Endothelial cell of umbilical vein (primary cell): Measurements from ENCODE around the gene MYBPC1. TPM values are rescaled to one million over a fixed set of nuclear protein-coding genes. Genes with fewer than 3 reads are reported as not detected.

Experiments
- BruUV-seq: library from RNA; stranded (reverse); fragments of 400-500 nt; replicated peaks from 2 replicates; lab custom pipeline; 2021; lab: Mats Ljungman, UMichigan
- CTCF ChIA-PET: fragments of 300-600, 350-600 bp; sonication (Branson Sonifier 250); formaldehyde crosslinking; loops from one replicate; lab custom pipeline; 2021; ENCODE audit warnings: antibody characterized with exemption, inconsistent platforms; lab: Charles Lee
- POLR2A ChIA-PET: fragments of 300-600, 350-600 bp; sonication (Branson Sonifier 250); formaldehyde crosslinking; loops from one replicate; lab custom pipeline; 2021; ENCODE audit warnings: antibody characterized with exemption, inconsistent platforms; lab: Charles Lee
- DNase-seq: peaks from one replicate; pipeline ENCODE4 v3.0.0-alpha.2; 2011; ENCODE audit warnings: low read depth, low spot score
- FAIRE-seq: peaks from 2 replicates; lab custom pipeline; 2011; peaks lifted over from hg19 to GRCh38; lab: Jason Lieb, UNC
- H2AFZ ChIP-seq: 2 replicates; pipeline ENCODE4 v1.6.0; 2012; ENCODE audit warnings: low read depth, low read length, control low read depth, inconsistent platforms
- H3K27ac ChIP-seq: 2 replicates; pipeline ENCODE4 v1.5.1; 2011; ENCODE audit warnings: low read depth, mild to moderate bottlenecking, control low read depth, low read length, moderate library complexity; ENCODE audit not compliant: insufficient read depth
- H3K27me3 ChIP-seq, 2 experiments: 2 replicates each; pipeline versions ENCODE4 v1.6.0 to v1.6.1; 2011; ENCODE audit warnings: low read length in 2 of 2, mixed read lengths in 1 of 2; ENCODE audit not compliant: control insufficient read depth in 2 of 2, insufficient read depth in 2 of 2
- H3K36me3 ChIP-seq, 2 experiments: 2 replicates in 1 of 2; 3 replicates in 1 of 2; pipeline ENCODE4 v1.5.1; 2011; ENCODE audit warnings: low read length in 2 of 2, mild to moderate bottlenecking in 1 of 2, moderate library complexity in 1 of 2; ENCODE audit not compliant: control insufficient read depth in 2 of 2, insufficient read depth in 2 of 2; ENCODE audit errors: extremely low read depth in 1 of 2
- H3K4me1 ChIP-seq: 3 replicates; pipeline ENCODE4 v1.5.1; 2011; ENCODE audit warnings: mild to moderate bottlenecking, low read length; ENCODE audit not compliant: control insufficient read depth, insufficient read depth; ENCODE audit errors: extremely low read depth
- H3K4me2 ChIP-seq: 2 replicates; pipeline ENCODE4 v1.6.1; 2011; ENCODE audit warnings: low read length, control low read depth, mixed read lengths; ENCODE audit not compliant: insufficient read depth
- H3K4me3 ChIP-seq, 3 experiments: fragments of 200-600 bp in 1 of 3; sonication (generic), shearing (Covaris generic) in 1 of 3; replicated peaks in 1 of 3; 2 replicates each; pipeline ENCODE4 v1.5.1; 2011 to 2016; ENCODE audit warnings: control low read depth in 3 of 3, low read length in 3 of 3, mild to moderate bottlenecking in 2 of 3, inconsistent platforms in 1 of 3, low read depth in 1 of 3, moderate library complexity in 1 of 3; ENCODE audit not compliant: insufficient read depth in 1 of 3
- H3K79me2 ChIP-seq: 2 replicates; pipeline ENCODE4 v1.6.0; 2012; ENCODE audit warnings: low read length, inconsistent platforms; ENCODE audit not compliant: control insufficient read depth, insufficient read depth
- H3K9ac ChIP-seq: replicated peaks from 2 replicates; pipeline ENCODE3; 2011; ENCODE audit warnings: low read length, control low read depth; ENCODE audit not compliant: insufficient read depth; ENCODE audit errors: extremely low read depth
- H3K9me1 ChIP-seq: replicated peaks from 3 replicates; pipeline ENCODE4 v1.6.0; 2011; ENCODE audit warnings: mild to moderate bottlenecking, low read length; ENCODE audit not compliant: control insufficient read depth, insufficient read depth; ENCODE audit errors: extremely low read depth
- H3K9me3 ChIP-seq: replicated peaks from 2 replicates; pipeline ENCODE4 v1.5.1; 2012; ENCODE audit warnings: low read length, inconsistent platforms; ENCODE audit not compliant: control insufficient read depth, insufficient read depth
- H4K20me1 ChIP-seq: replicated peaks from 2 replicates; pipeline ENCODE3; 2011; ENCODE audit warnings: mild to moderate bottlenecking, low read length; ENCODE audit not compliant: control insufficient read depth, insufficient read depth; ENCODE audit errors: extremely low read depth
- CTCF ChIP-seq, 2 donors: IDR thresholded peaks; 1 replicate in 1 of 2; 2 replicates in 1 of 2; pipeline ENCODE4 v1.5.1; 2011; ENCODE audit warnings: low read length in 2 of 2, mild to moderate bottlenecking in 2 of 2, moderate library complexity in 2 of 2, control low read depth in 1 of 2, inconsistent platforms in 1 of 2, low read depth in 1 of 2; ENCODE audit not compliant: insufficient read depth in 1 of 2; ENCODE audit errors: extremely low read depth in 1 of 2
- EZH2 ChIP-seq: IDR thresholded peaks from 2 replicates; pipeline ENCODE4 v1.6.1; 2012; ENCODE audit warnings: borderline replicate concordance, low read depth, mild to moderate bottlenecking, moderate library complexity, low read length, inconsistent platforms; ENCODE audit not compliant: severe bottlenecking
- FOS ChIP-seq: IDR thresholded peaks from 2 replicates; pipeline ENCODE4 v1.6.1; 2011; ENCODE audit warnings: mild to moderate bottlenecking, low read length, moderate library complexity, borderline replicate concordance; ENCODE audit not compliant: insufficient read depth
- GATA2 ChIP-seq: IDR thresholded peaks from 2 replicates; pipeline ENCODE4 v1.7.0; 2011; ENCODE audit warnings: low read depth, mild to moderate bottlenecking, moderate library complexity, mixed read lengths, low read length; ENCODE audit not compliant: insufficient read length, insufficient read depth
- JUN ChIP-seq: IDR thresholded peaks from 2 replicates; pipeline ENCODE4 v1.6.1; 2011; ENCODE audit warnings: borderline replicate concordance, low read depth; ENCODE audit not compliant: insufficient read length, insufficient read depth
- MAX ChIP-seq: IDR thresholded peaks from 2 replicates; pipeline ENCODE4 v1.6.1; 2011; ENCODE audit not compliant: insufficient read depth, insufficient read length
- MYC ChIP-seq: IDR thresholded peaks from one replicate; pipeline ENCODE4 v1.6.1; 2011; ENCODE audit warnings: mild to moderate bottlenecking, low read depth, low read length
- POLR2A ChIP-seq: IDR thresholded peaks from 2 replicates; pipeline ENCODE4 v1.6.1; 2012; ENCODE audit warnings: low read depth, mild to moderate bottlenecking, control low read depth, low read length
- POLR2AphosphoS5 ChIP-seq: IDR thresholded peaks from 2 replicates; pipeline ENCODE4 v1.6.1; 2012; ENCODE audit warnings: low read depth, mild to moderate bottlenecking, control low read depth, low read length, moderate library complexity; ENCODE audit not compliant: insufficient read depth
- dilution Hi-C: fragments of 300-500 bp; cut with MboI; formaldehyde crosslinking; loops from one replicate; pipeline ENCODE4 v1.15.0; 2019; ENCODE audit warnings: low sequenced_read_pairs; ENCODE audit not compliant: extremely low pct_ligation_motif_present
- intact Hi-C: fragments of 100-400 bp; cut with micrococcal nuclease; formaldehyde crosslinking; loops from one replicate; pipeline ENCODE4 v1.10.0; 2022
- polyA plus RNA-seq, 4 experiments: library from polyadenylated mRNA; depleted of rRNA in 3 of 4; stranded (reverse) in 3 of 4; unstranded in 1 of 4; fragments of >200 nt; gene quantifications; 2 replicates each; pipeline versions ENCODE4 v1.2.1 to v1.2.3, GENCODE V29; 2011 to 2012; ENCODE audit warnings: missing spikeins in 1 of 4
- total RNA-seq: library from RNA; stranded (reverse); gene quantifications from 2 replicates; pipeline ENCODE4 v1.2.3, GENCODE V29; 2021

Gene MYBPC1
- total and polyA plus RNA-seq, 2 donors (not counting 3 experiments of a cell fraction or from before 2014, with no cell fraction given) = not detected

- intact Hi-C loops = no loop called here
- BruUV-seq = no TSS peak
These were observed 1.9 kb upstream of the MYBPC1 start for GRCh38 chr12:101592921-101593320.

More at GRCh38 chr12:101592921-101593320, 1.9 kb upstream of the MYBPC1 start:
- dilution Hi-C loops = no loop called here
- ChIA-PET POLR2A (no interaction called here), CTCF (no interaction called here)
- Histone ChIP-seq H3K4me3 (no peak overlapping the region), H3K36me3 (no peaks in the 10 kb centered on the region), H2AFZ (no peak overlapping the region), H3K79me2 (no peaks in the 10 kb centered on the region), H3K4me1 (no peaks in the 10 kb centered on the region), H3K4me2 (no peak overlapping the region), H3K9me1 (no peaks in the 10 kb centered on the region), H3K27ac (no peak overlapping the region), H3K27me3 (no peaks in the 10 kb centered on the region), H4K20me1 (no peaks in the 10 kb centered on the region), H3K9ac (no peak overlapping the region), H3K9me3 (no peaks in the 10 kb centered on the region)
- FAIRE-seq (no peak), DNase-seq (no peak)
- TF ChIP-seq EZH2 (no peak), GATA2 (no peak), MAX (no peak), MYC (no peak), POLR2A (no peak), FOS (no peak), JUN (no peak), CTCF (IDR thresholded peaks at IDR 0.05; ENCODE audit: extremely low read depth in 1 of 2, insufficient read depth in 1 of 2, low read depth in 1 of 2, low read length in 2 of 2) (no peak), POLR2AphosphoS5 (no peak)
